ENCODE results near the gene AATF.

AATF gene, protein sequence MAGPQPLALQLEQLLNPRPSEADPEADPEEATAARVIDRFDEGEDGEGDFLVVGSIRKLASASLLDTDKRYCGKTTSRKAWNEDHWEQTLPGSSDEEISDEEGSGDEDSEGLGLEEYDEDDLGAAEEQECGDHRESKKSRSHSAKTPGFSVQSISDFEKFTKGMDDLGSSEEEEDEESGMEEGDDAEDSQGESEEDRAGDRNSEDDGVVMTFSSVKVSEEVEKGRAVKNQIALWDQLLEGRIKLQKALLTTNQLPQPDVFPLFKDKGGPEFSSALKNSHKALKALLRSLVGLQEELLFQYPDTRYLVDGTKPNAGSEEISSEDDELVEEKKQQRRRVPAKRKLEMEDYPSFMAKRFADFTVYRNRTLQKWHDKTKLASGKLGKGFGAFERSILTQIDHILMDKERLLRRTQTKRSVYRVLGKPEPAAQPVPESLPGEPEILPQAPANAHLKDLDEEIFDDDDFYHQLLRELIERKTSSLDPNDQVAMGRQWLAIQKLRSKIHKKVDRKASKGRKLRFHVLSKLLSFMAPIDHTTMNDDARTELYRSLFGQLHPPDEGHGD

DNA sequence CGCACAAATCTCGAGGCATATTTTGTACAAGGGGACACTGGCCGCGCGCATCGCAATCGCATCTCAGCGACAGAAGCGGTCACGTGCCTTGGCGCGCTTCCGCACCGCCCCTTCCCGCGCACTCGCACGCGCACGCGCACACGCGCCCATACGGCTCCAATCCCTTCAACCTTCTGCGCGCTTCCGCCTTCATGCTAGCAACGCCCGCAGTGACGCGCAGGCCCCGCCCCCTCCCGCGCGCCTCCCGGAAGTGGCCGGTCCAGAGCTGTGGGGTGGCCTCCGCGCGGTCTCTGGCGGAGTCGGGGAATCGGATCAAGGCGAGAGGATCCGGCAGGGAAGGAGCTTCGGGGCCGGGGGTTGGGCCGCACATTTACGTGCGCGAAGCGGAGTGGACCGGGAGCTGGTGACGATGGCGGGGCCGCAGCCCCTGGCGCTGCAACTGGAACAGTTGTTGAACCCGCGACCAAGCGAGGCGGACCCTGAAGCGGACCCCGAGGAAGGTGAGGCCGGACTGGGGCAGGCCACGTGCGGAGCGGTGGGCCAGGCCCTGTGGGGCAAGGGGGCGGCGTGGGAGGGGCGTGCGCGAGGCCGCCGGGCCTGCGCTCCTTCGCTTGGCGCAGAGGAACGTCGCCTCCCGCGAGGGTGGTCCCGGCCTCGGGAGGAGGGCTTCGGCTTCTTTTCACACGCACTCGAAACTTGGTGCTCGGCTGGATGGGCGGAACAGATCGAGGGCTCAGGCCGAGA, at the start of gene AATF:
AATF (plus strand) TSS at position 238 of the 744 bp plus-strand sequence; CDS start at position 410, 172 bp downstream.
- CTCF ChIA-PET, result interaction anchor here (0.7 kb wide), 1 partner anchor 14 kb away, joined by 3 read pairs; no protein-coding TSS in a partner anchor
- TF ChIP-seq, protein P1, sequence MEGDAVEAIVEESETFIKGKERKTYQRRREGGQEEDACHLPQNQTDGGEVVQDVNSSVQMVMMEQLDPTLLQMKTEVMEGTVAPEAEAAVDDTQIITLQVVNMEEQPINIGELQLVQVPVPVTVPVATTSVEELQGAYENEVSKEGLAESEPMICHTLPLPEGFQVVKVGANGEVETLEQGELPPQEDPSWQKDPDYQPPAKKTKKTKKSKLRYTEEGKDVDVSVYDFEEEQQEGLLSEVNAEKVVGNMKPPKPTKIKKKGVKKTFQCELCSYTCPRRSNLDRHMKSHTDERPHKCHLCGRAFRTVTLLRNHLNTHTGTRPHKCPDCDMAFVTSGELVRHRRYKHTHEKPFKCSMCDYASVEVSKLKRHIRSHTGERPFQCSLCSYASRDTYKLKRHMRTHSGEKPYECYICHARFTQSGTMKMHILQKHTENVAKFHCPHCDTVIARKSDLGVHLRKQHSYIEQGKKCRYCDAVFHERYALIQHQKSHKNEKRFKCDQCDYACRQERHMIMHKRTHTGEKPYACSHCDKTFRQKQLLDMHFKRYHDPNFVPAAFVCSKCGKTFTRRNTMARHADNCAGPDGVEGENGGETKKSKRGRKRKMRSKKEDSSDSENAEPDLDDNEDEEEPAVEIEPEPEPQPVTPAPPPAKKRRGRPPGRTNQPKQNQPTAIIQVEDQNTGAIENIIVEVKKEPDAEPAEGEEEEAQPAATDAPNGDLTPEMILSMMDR (conservative IDR thresholded peaks at IDR 0.05; ENCODE audit: low read depth), result no peak
- DNase-seq (ENCODE audit: low spot score), result peak; percentile 95
- peak within 1 kb of the TSS; percentile 84 for H3K27ac ChIP-seq
- POLR2A ChIA-PET (ENCODE audit: low non-redundant PET), result no interaction called here

DNA sequence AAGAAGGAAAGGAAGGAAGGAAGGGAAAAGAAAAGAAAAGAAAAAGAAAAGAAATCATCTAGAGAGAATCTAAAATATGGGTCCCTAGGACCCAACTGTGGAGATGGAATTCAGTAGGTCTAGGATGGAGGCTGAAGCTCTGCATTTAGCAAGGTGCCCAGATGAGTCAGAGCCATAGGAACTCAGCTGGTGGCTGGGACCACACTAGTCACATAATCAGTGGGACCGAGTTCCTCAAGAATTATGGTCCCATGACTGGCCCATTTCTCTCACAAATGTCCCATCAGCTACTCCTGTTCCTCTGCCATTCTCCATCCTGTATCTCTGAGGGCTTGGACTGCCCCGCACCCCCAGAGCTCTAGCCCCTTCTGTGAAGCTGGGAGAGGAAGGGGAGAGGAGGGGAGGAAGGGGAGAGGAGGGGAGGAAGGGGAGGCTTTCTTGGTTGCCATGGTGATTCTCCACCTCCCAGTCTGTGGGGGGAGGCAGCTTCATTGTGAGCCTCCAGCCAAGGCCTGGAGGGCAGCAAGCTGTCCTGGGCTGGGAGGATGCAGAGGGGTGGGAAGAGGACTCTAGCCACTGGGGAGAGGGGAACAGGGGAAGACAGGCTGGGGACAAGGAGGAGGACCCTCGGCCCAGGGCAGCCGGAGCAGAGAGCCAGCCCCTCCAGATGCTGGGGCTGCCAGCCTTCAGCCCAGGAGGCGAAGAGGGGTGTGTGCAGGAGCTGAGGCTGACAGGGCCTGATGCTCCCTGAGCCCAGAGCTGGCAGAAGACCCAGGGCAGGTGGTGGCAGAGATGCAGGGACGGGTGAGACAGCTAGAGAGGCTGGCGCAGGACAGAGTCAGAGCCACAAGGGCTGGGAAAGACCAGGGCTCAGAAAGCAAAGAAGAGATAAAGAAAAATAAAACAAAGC, 49.2 kb upstream of the AATF start:
- no peak for DNase-seq (ENCODE audit: low spot score)
- TF ChIP-seq, protein P1 (conservative IDR thresholded peaks at IDR 0.05; ENCODE audit: low read depth), result no peak
- ChIA-PET POLR2A (ENCODE audit: low non-redundant PET) (no interaction called here), CTCF (no interaction called here)
- H3K27ac ChIP-seq, result no peak overlapping the region

DNA sequence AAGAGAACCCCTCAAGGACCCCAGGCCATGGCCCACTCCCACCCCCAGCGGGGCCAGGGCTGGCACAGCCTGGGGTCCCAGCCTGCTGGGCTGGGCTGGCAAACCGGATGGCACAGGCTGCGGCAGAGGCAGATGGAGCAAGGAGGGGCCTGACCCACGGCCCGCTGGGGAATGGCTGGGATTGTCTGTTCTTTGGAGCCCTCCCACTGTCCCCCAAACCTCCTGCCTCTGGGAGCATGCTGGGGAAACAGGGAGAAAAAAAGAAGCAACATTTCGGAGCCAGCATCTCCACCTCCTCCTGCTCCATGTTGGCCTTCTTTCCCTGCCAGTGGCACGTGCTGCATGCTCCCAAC, 48.6 kb upstream of the AATF start:
- H3K27ac ChIP-seq, result no peak overlapping the region

DNA sequence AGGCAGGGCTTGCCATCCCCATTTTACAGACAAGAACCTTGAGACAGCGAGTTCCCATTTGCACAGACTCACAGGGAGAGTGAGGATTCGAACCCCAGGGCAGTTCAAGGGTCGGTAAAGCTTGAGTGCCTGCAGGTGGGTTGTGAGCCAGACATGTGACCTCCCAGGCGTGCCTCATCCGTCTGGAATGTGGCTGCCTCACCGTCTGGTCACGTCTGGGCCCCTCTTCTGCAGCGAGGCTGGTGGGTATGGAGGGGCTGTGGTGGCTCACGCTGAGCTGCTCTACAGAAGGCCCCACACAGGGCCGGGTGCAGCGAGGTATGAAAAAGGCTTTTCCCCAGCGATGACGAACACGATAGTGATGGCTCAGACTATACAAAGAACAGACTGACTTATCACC, 47.2 kb upstream of the AATF start:
- POLR2A ChIA-PET (ENCODE audit: low non-redundant PET), result no interaction called here
- H3K27ac ChIP-seq, result no peak overlapping the region
- CTCF ChIA-PET, result interaction anchor here (0.6 kb wide), 1 partner anchor 160 kb away, joined by 3 read pairs; no protein-coding TSS in a partner anchor
- no peak for DNase-seq (ENCODE audit: low spot score)
- TF ChIP-seq, protein P1 (conservative IDR thresholded peaks at IDR 0.05; ENCODE audit: low read depth), result no peak

More for the DNA sequence above, 48.6 kb upstream of the AATF start:
- POLR2A ChIA-PET (ENCODE audit: low non-redundant PET), result no interaction called here
- DNase-seq (ENCODE audit: low spot score), result no peak
- CTCF ChIA-PET, result no interaction called here
- TF ChIP-seq, protein P1 (conservative IDR thresholded peaks at IDR 0.05; ENCODE audit: low read depth), result no peak

DNA sequence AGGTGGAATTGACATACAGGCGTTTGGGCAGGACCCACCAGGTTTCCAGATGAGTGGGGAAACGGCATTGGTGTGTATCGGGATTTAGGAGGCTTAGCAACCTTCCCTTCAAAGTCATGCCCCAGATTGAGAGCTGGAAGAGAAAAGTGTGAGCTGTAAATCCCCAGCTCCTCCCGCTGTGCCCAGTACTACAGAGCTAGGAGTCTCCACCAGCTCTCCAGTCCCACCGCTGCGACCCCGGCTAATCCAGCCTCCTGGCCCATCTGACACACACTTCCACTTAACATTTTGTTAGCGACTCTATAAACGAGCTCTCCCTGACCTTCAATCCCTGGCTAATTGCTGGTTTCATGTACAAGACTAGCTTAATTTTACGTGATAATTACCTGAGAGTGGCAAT, 41.3 kb upstream of the AATF start:
- H3K27ac ChIP-seq, result no peak overlapping the region
- DNase-seq (ENCODE audit: low spot score), result no peak
- TF ChIP-seq, protein P1 (conservative IDR thresholded peaks at IDR 0.05; ENCODE audit: low read depth), result no peak
- ChIA-PET POLR2A (ENCODE audit: low non-redundant PET) (no interaction called here), CTCF (interaction anchor here (0.6 kb wide), 1 partner anchor 269 kb away, joined by 3 read pairs; no protein-coding TSS in a partner anchor)
